DND-41 (cell line): ENCODE data around the gene MYOM1.
A peak's percentile ranks its signal among the peaks of the same experiment; 100 is the strongest.

Experiments used
- ATAC-seq: fragments of 200-7000 bp; cut with Tn5 transposase; 3 replicates; pipeline ENCODE4 v1.9.1; 2021; ENCODE audit warnings: low read depth; ENCODE audit not compliant: insufficient read depth
- DNase-seq: peaks from one replicate; pipeline ENCODE4 v3.0.0-alpha.2; 2020
- H2AFZ ChIP-seq: 2 replicates; pipeline ENCODE4 v1.6.0; 2012; ENCODE audit warnings: low read depth, low read length
- H3K27ac ChIP-seq: 2 replicates; pipeline ENCODE4 v1.5.1; 2012; ENCODE audit warnings: low read length, inconsistent platforms
- H3K27me3 ChIP-seq: fragments of 200-600 bp; sonication (generic); 2 replicates; pipeline ENCODE4 v1.6.0; 2012; ENCODE audit warnings: low read length, mild to moderate bottlenecking, inconsistent platforms; ENCODE audit not compliant: insufficient read depth, poor library complexity
- H3K36me3 ChIP-seq: 2 replicates; pipeline ENCODE4 v1.5.1; 2012; ENCODE audit warnings: low read length, inconsistent platforms; ENCODE audit not compliant: insufficient read depth
- H3K4me1 ChIP-seq: 2 replicates; pipeline ENCODE4 v1.5.1; 2012; ENCODE audit warnings: mild to moderate bottlenecking, low read length; ENCODE audit not compliant: insufficient read depth
- H3K4me2 ChIP-seq: 2 replicates; pipeline ENCODE4 v1.6.0; 2012; ENCODE audit warnings: mild to moderate bottlenecking, moderate library complexity, low read length, inconsistent platforms; ENCODE audit not compliant: insufficient read depth
- H3K4me3 ChIP-seq, 2 experiments: fragments of 200-600 bp in 1 of 2; shearing (Covaris generic) in 1 of 2; 2 replicates each; pipeline ENCODE4 v1.5.1; 2012 to 2016; ENCODE audit warnings: inconsistent platforms in 2 of 2, low read length in 2 of 2, mild to moderate bottlenecking in 2 of 2, low read depth in 1 of 2, moderate library complexity in 1 of 2
- H3K79me2 ChIP-seq: 2 replicates; pipeline ENCODE4 v1.6.0; 2012; ENCODE audit warnings: low read length, inconsistent platforms; ENCODE audit not compliant: insufficient read depth
- H3K9ac ChIP-seq: 2 replicates; pipeline ENCODE4 v1.6.0; 2012; ENCODE audit warnings: low read depth, mild to moderate bottlenecking, inconsistent platforms, low read length, moderate library complexity
- H3K9me3 ChIP-seq: 2 replicates; pipeline ENCODE4 v1.5.1; 2012; ENCODE audit warnings: low read length, moderate library complexity, mild to moderate bottlenecking, inconsistent platforms; ENCODE audit not compliant: insufficient read depth, severe bottlenecking
- H4K20me1 ChIP-seq: 2 replicates; pipeline ENCODE4 v1.6.0; 2012; ENCODE audit warnings: low read length; ENCODE audit not compliant: insufficient read depth
- CTCF ChIP-seq: IDR thresholded peaks from 2 replicates; pipeline ENCODE4 v1.5.1; 2012; ENCODE audit warnings: borderline replicate concordance, low read length, moderate library complexity, mild to moderate bottlenecking; ENCODE audit not compliant: poor library complexity, severe bottlenecking; ENCODE audit errors: extremely low read depth
- EZH2 ChIP-seq: IDR thresholded peaks from 3 replicates; pipeline ENCODE4 v1.6.1; 2012; ENCODE audit warnings: borderline replicate concordance, low read depth, mild to moderate bottlenecking, moderate library complexity, low read length, inconsistent platforms; ENCODE audit not compliant: severe bottlenecking

MYOM1 gene

GRCh38 chr18:3071676-3072075, 148.1 kb downstream of the MYOM1 start:
- no peak overlapping the region for H3K27ac ChIP-seq
- no peak overlapping the region for H3K4me3 ChIP-seq
- no peak overlapping the region for H2AFZ ChIP-seq
- no peak overlapping the region for H3K9ac ChIP-seq
- no peak for DNase-seq
- no peaks in the 10 kb centered on the region for H3K9me3 ChIP-seq
- H3K36me3 ChIP-seq: no peaks in the 10 kb centered on the region
- no peaks in the 10 kb centered on the region for H3K79me2 ChIP-seq
- no peaks in the 10 kb centered on the region for H3K27me3 ChIP-seq
- no peaks in the 10 kb centered on the region for H3K4me1 ChIP-seq
- TF ChIP-seq EZH2 (no peak), CTCF (no peak)
- H3K4me2 ChIP-seq: no peak overlapping the region
- no peaks in the 10 kb centered on the region for H4K20me1 ChIP-seq
- no peak for ATAC-seq

- TF ChIP-seq CTCF (no peak), EZH2 (no peak)
- no peak overlapping the region for H3K4me3 ChIP-seq
- no peaks in the 10 kb centered on the region for H4K20me1 ChIP-seq
- no peak overlapping the region for H3K9ac ChIP-seq
- H3K9me3 ChIP-seq: no peaks in the 10 kb centered on the region
- no peak overlapping the region for H3K27ac ChIP-seq
- ATAC-seq (no peak), DNase-seq (no peak)
- no peaks in the 10 kb centered on the region for H3K36me3 ChIP-seq
- no peaks in the 10 kb centered on the region for H3K4me1 ChIP-seq
- no peak overlapping the region for H3K4me2 ChIP-seq
- no peaks in the 10 kb centered on the region for H3K27me3 ChIP-seq
- no peaks in the 10 kb centered on the region for H3K79me2 ChIP-seq
- H2AFZ ChIP-seq: no peak overlapping the region
These were observed 149.9 kb downstream of the MYOM1 start for GRCh38 chr18:3069671-3070433.

- no peaks in the 10 kb centered on the region; the same call in 1 of the 2 replicates for H3K4me1 ChIP-seq
- ATAC-seq (peak; percentile 31; the same call in 2 of the 3 replicates), DNase-seq (no peak)
- no peak overlapping the region for H3K27ac ChIP-seq
- no peak overlapping the region for H3K4me2 ChIP-seq
- no peak overlapping the region for H3K9ac ChIP-seq
- H3K79me2 ChIP-seq: no peaks in the 10 kb centered on the region
- H4K20me1 ChIP-seq: no peaks in the 10 kb centered on the region
- no peak for TF ChIP-seq EZH2
- no peak for TF ChIP-seq CTCF
- no peak overlapping the region for H3K4me3 ChIP-seq
- H2AFZ ChIP-seq: no peak overlapping the region
- H3K27me3 ChIP-seq: no peaks in the 10 kb centered on the region
- H3K36me3 ChIP-seq: no peaks in the 10 kb centered on the region
- no peaks in the 10 kb centered on the region for H3K9me3 ChIP-seq
These were observed 152.0 kb downstream of the MYOM1 start for GRCh38 chr18:3067722-3068121.
